SJSA1 (cell line): ENCODE measurements around the gene SLC26A9. TPM values are rescaled to one million over a fixed set of nuclear protein-coding genes. Genes with fewer than 3 reads are reported as not detected.

ENCODE experiments used
- DNase-seq, 2 experiments: peaks; one replicate each; pipeline ENCODE4 v3.0.0-alpha.2; 2015 to 2020; ENCODE audit warnings: low spot score in 2 of 2, low read depth in 1 of 2
- H3K27ac ChIP-seq: fragments of 250-450 bp; sonication (Bioruptor Pico); 2 replicates; pipeline ENCODE4 v1.5.1; 2020; ENCODE audit warnings: mild to moderate bottlenecking, moderate library complexity
- H3K27me3 ChIP-seq: fragments of 250-450 bp; sonication (Bioruptor Pico); replicated peaks from 2 replicates; pipeline ENCODE4 v1.5.1; 2020; ENCODE audit warnings: mild to moderate bottlenecking, moderate library complexity
- H3K36me3 ChIP-seq: fragments of 250-450 bp; sonication (Bioruptor Pico); 2 replicates; pipeline ENCODE4 v1.5.1; 2020; ENCODE audit warnings: mild to moderate bottlenecking
- H3K4me1 ChIP-seq: fragments of 250-450 bp; sonication (Bioruptor Pico); replicated peaks from 2 replicates; pipeline ENCODE4 v1.6.1; 2021; ENCODE audit warnings: mild to moderate bottlenecking
- H3K4me3 ChIP-seq: fragments of 250-450 bp; sonication (Bioruptor Pico); 2 replicates; pipeline ENCODE4 v1.5.1; 2020; ENCODE audit warnings: mild to moderate bottlenecking
- H3K9me3 ChIP-seq: fragments of 250-450 bp; sonication (Bioruptor Pico); replicated peaks from 2 replicates; pipeline ENCODE4 v1.5.1; 2020; ENCODE audit warnings: mild to moderate bottlenecking
- total RNA-seq: library from RNA; depleted of rRNA; stranded (reverse); fragments of >200 nt; shearing (Covaris generic); gene quantifications from 2 replicates; pipeline ENCODE4 v1.2.3, GENCODE V29; 2014

SLC26A9 gene
- total RNA-seq, 1 experiment from 2014 or later, result not detected

GRCh38 chr1:205979301-205979700 is 36.0 kb upstream of the SLC26A9 start:
- no peak overlapping the region for H3K4me3 ChIP-seq
- H3K27ac ChIP-seq, result no peak overlapping the region
- H3K9me3 ChIP-seq, result no peaks in the 10 kb centered on the region
- no peaks in the 10 kb centered on the region for H3K27me3 ChIP-seq
- no peak for DNase-seq
- H3K4me1 ChIP-seq, result peaks cover 6% of the 10 kb centered on the region
- H3K36me3 ChIP-seq, result no peaks in the 10 kb centered on the region

GRCh38 chr1:205978676-205979075 is 35.4 kb upstream of the SLC26A9 start:
- Histone ChIP-seq H3K9me3 (no peaks in the 10 kb centered on the region), H3K4me1 (peaks cover 6% of the 10 kb centered on the region)

GRCh38 chr1:205977402-205978014 is 34.3 kb upstream of the SLC26A9 start:
- Histone ChIP-seq H3K36me3 (no peaks in the 10 kb centered on the region), H3K4me1 (peaks cover 6% of the 10 kb centered on the region), H3K9me3 (no peaks in the 10 kb centered on the region), H3K27ac (no peak overlapping the region), H3K27me3 (no peaks in the 10 kb centered on the region), H3K4me3 (no peak overlapping the region)
- DNase-seq, result peak; percentile 70 to 78

More at GRCh38 chr1:205978676-205979075, 35.4 kb upstream of the SLC26A9 start:
- Histone ChIP-seq H3K27ac (no peak overlapping the region), H3K27me3 (no peaks in the 10 kb centered on the region), H3K4me3 (no peak overlapping the region), H3K36me3 (no peaks in the 10 kb centered on the region)
- no peak for DNase-seq

GRCh38 chr1:205976708-205977401 is 33.6 kb upstream of the SLC26A9 start:
- no peaks in the 10 kb centered on the region for H3K9me3 ChIP-seq
- H3K4me3 ChIP-seq, result no peak overlapping the region
- no peak for DNase-seq
- no peaks in the 10 kb centered on the region for H3K27me3 ChIP-seq
- H3K36me3 ChIP-seq, result no peaks in the 10 kb centered on the region
- peaks cover 6% of the 10 kb centered on the region for H3K4me1 ChIP-seq
- H3K27ac ChIP-seq, result no peak overlapping the region

- Histone ChIP-seq H3K27ac (no peak overlapping the region), H3K4me1 (peaks cover 6% of the 10 kb centered on the region), H3K9me3 (no peaks in the 10 kb centered on the region), H3K36me3 (no peaks in the 10 kb centered on the region), H3K27me3 (no peaks in the 10 kb centered on the region), H3K4me3 (no peak overlapping the region)
- DNase-seq, result no peak
Observed at GRCh38 chr1:205976036-205976435, 32.8 kb upstream of the SLC26A9 start.

- H3K4me3 ChIP-seq, result no peak overlapping the region
- no peaks in the 10 kb centered on the region for H3K36me3 ChIP-seq
- no peak for DNase-seq
- H3K4me1 ChIP-seq, result peaks cover 8% of the 10 kb centered on the region
- no peaks in the 10 kb centered on the region for H3K27me3 ChIP-seq
- H3K9me3 ChIP-seq, result no peaks in the 10 kb centered on the region
- no peak overlapping the region for H3K27ac ChIP-seq
Observed at GRCh38 chr1:205975387-205975998, 32.2 kb upstream of the SLC26A9 start.

GRCh38 chr1:205974712-205975111 is 31.5 kb upstream of the SLC26A9 start:
- DNase-seq, result no peak
- Histone ChIP-seq H3K4me1 (peaks cover 9% of the 10 kb centered on the region), H3K4me3 (no peak overlapping the region), H3K9me3 (no peaks in the 10 kb centered on the region), H3K36me3 (no peaks in the 10 kb centered on the region), H3K27me3 (no peaks in the 10 kb centered on the region), H3K27ac (no peak overlapping the region)

GRCh38 chr1:205973377-205974232 is 30.3 kb upstream of the SLC26A9 start:
- peaks cover 9% of the 10 kb centered on the region for H3K4me1 ChIP-seq
- no peaks in the 10 kb centered on the region for H3K9me3 ChIP-seq
- no peak for DNase-seq
- H3K27ac ChIP-seq, result no peak overlapping the region
- H3K36me3 ChIP-seq, result no peaks in the 10 kb centered on the region
- no peaks in the 10 kb centered on the region for H3K27me3 ChIP-seq
- H3K4me3 ChIP-seq, result no peak overlapping the region

- Histone ChIP-seq H3K4me1 (peaks cover 9% of the 10 kb centered on the region), H3K36me3 (no peaks in the 10 kb centered on the region), H3K27me3 (no peaks in the 10 kb centered on the region), H3K9me3 (no peaks in the 10 kb centered on the region), H3K4me3 (no peak overlapping the region), H3K27ac (no peak overlapping the region)
- DNase-seq, result no peak
Observed at GRCh38 chr1:205972491-205973168, 29.4 kb upstream of the SLC26A9 start.

- no peak overlapping the region for H3K27ac ChIP-seq
- peaks cover 7% of the 10 kb centered on the region for H3K4me1 ChIP-seq
- no peaks in the 10 kb centered on the region for H3K36me3 ChIP-seq
- no peaks in the 10 kb centered on the region for H3K9me3 ChIP-seq
- H3K4me3 ChIP-seq, result no peak overlapping the region
- no peak for DNase-seq
- H3K27me3 ChIP-seq, result no peaks in the 10 kb centered on the region
Observed at GRCh38 chr1:205972081-205972480, 28.8 kb upstream of the SLC26A9 start.

GRCh38 chr1:205971082-205971481 is 27.8 kb upstream of the SLC26A9 start:
- Histone ChIP-seq H3K27ac (no peak overlapping the region), H3K36me3 (no peaks in the 10 kb centered on the region), H3K27me3 (no peaks in the 10 kb centered on the region), H3K9me3 (no peaks in the 10 kb centered on the region), H3K4me3 (no peak overlapping the region), H3K4me1 (0 out of 2 replicates have a peak, but pooled peaks cover 3% of the 10 kb centered on the region)
- DNase-seq, result no peak

GRCh38 chr1:205970486-205970885 is 27.2 kb upstream of the SLC26A9 start:
- Histone ChIP-seq H3K27ac (no peak overlapping the region), H3K9me3 (no peaks in the 10 kb centered on the region), H3K4me3 (no peak overlapping the region), H3K27me3 (no peaks in the 10 kb centered on the region), H3K4me1 (0 out of 2 replicates have a peak, but pooled peaks cover 3% of the 10 kb centered on the region), H3K36me3 (no peaks in the 10 kb centered on the region)
- no peak for DNase-seq

GRCh38 chr1:205969229-205969628 is 26.0 kb upstream of the SLC26A9 start:
- Histone ChIP-seq H3K27me3 (no peaks in the 10 kb centered on the region), H3K36me3 (no peaks in the 10 kb centered on the region), H3K27ac (no peak overlapping the region), H3K4me3 (no peak overlapping the region), H3K4me1 (0 out of 2 replicates have a peak, but pooled peaks cover 3% of the 10 kb centered on the region), H3K9me3 (no peaks in the 10 kb centered on the region)
- DNase-seq, result no peak
